Measurements from ENCODE around the gene GMNC.

GMNC gene

DNA sequence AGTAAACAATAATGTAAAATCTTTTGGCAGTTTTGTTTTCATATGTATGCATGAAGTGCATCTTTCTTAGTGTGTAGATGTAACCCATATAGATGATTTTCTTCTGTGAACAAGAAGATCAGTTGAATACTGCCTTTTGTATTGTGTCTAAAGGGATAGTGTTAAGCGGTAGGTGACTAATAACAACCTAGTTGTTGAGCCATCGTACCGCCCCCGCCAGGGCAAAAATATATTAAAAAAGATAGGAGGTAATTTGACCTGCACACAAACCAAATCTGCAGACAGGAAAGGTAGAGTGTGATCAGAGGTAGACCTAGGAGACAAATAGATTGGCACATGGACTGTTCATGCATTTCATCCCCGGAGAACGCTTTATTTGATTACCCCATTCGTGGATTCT is 3.3 kb upstream of the GMNC start:
- no peak overlapping the region for H3K4me3 Mint-ChIP-seq
- DNase-seq (no peak), ATAC-seq (no peak)
- no peaks in the 10 kb centered on the region for H3K9me3 Mint-ChIP-seq
- H3K27me3 Mint-ChIP-seq = peaks cover 36% of the 10 kb centered on the region
- no peak overlapping the region for H3K27ac Mint-ChIP-seq
- peaks cover 8% of the 10 kb centered on the region for H3K4me1 Mint-ChIP-seq
- H3K36me3 Mint-ChIP-seq (ENCODE audit: low read depth) = no peaks in the 10 kb centered on the region

DNA sequence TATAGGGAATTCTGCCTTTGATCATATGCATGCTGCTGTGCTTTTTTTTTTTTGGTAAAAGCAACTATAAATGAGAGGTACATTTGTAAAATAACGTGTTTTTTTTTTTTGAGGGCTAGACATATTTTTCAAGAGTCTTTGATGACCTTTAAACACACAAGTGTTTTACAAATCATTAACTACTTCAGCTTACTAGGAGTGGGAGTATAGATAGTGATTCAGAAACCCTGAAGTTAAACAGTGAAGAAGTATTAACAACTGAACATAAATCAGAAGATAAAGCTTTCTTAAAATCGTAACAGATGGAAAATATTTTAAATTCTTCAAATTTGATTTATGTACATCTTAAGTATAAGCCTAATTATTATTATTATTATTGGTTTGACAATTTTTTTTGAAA is 2.9 kb upstream of the GMNC start:
- Mint-ChIP-seq H3K4me1 (peaks cover 8% of the 10 kb centered on the region), H3K27ac (no peak overlapping the region), H3K27me3 (peaks cover 37% of the 10 kb centered on the region), H3K36me3 (ENCODE audit: low read depth) (no peaks in the 10 kb centered on the region), H3K4me3 (no peak overlapping the region), H3K9me3 (no peaks in the 10 kb centered on the region)
- DNase-seq (no peak), ATAC-seq (no peak)

DNA sequence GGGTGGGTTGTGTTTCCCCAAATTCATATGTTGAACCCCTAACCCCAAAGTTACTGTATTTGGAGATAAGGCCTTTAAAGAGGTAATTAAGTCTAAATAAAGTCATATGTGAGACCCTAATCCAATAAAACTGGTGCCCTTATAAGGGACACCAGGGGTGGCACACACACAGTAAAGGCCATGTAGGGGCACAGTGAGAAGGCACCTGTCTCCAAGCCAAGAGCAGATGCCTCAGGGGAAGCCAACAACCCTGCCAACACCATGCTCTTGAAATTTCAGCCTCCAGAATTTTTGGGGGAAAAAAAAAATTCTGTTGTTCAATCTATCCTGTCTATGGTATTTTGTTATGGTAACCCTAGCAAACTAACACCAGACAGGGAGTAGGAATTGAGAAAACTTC is 1.5 kb upstream of the GMNC start:
- Mint-ChIP-seq H3K27me3 (peaks cover 38% of the 10 kb centered on the region), H3K9me3 (no peaks in the 10 kb centered on the region), H3K36me3 (ENCODE audit: low read depth) (no peaks in the 10 kb centered on the region), H3K4me1 (peaks cover 8% of the 10 kb centered on the region), H3K4me3 (no peak overlapping the region), H3K27ac (no peak overlapping the region)
- DNase-seq (no peak), ATAC-seq (no peak)

DNA sequence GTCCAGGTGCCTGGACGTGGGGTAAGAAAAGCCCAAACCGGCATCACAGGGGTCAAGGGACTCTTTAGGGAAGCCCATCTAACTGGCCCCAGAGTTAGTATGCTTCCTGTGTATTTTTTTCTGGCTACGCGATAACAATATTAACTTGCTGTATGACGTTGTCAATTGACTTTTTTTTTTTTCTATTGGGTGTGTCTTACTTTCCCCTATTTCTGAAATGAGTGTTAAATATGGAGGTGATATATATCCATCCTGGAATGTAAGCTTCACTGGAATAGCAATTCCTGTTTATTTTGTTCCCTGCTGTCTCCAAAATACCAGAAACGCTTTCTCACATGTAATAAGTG is 598 bp upstream of the GMNC start:
- H3K4me3 Mint-ChIP-seq = peak overlapping the region; percentile 58
- DNase-seq = no peak
- H3K36me3 Mint-ChIP-seq (ENCODE audit: low read depth) = no peaks in the 10 kb centered on the region
- H3K27ac Mint-ChIP-seq = no peak overlapping the region
- peaks cover 42% of the 10 kb centered on the region for H3K27me3 Mint-ChIP-seq
- no peak for ATAC-seq
- peaks cover 8% of the 10 kb centered on the region for H3K4me1 Mint-ChIP-seq
- no peaks in the 10 kb centered on the region for H3K9me3 Mint-ChIP-seq

DNA sequence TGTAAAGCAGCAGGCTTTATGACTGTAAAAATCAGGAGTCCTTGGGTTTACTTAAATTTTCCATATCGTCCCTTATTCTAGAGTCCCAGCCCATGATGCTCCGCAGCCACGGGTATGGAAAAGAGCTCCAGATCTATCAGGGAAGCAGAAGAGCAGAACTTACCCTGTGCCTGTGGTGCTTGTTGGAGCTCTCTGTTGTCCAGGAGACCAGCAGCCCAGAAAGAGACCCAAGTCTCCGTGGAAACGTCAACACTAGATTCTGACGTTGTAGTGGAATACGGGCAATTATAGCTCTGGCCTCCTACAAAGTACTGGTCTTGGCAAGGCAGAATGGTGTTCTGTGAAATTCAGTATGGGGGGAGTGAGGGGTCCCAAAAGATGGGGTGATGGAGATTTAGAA is 2.0 kb downstream of the GMNC start:
- Mint-ChIP-seq H3K27ac (no peak overlapping the region), H3K4me1 (peaks cover 8% of the 10 kb centered on the region), H3K36me3 (ENCODE audit: low read depth) (no peaks in the 10 kb centered on the region), H3K27me3 (peaks cover 37% of the 10 kb centered on the region), H3K9me3 (peaks cover 4% of the 10 kb centered on the region), H3K4me3 (no peak overlapping the region)
- ATAC-seq (no peak), DNase-seq (no peak)

DNA sequence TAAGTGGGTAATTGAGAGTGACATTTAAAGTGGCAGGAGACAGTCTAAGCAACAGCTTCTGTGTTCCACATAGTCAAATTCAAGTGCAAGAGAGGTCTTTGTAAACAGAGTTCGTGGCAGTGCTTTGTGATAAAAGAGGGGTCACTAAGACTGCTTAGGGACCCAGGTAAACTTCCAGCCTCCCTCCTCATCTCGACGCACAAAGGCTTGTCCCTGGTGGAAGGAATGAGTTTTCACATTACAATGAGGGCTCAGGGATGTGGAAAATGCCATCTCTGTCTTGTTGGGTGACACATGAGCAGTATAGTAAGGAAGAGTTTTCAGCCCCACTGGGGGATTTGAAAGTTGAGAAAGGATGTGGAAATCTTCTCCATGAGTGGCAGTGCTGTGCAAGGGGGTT is 7.3 kb downstream of the GMNC start:
- Mint-ChIP-seq H3K27me3 (peaks cover 6% of the 10 kb centered on the region), H3K9me3 (peaks cover 5% of the 10 kb centered on the region), H3K36me3 (ENCODE audit: low read depth) (no peaks in the 10 kb centered on the region), H3K4me3 (no peak overlapping the region), H3K4me1 (no peaks in the 10 kb centered on the region), H3K27ac (no peak overlapping the region)
- ATAC-seq = no peak
- no peak for DNase-seq

DNA sequence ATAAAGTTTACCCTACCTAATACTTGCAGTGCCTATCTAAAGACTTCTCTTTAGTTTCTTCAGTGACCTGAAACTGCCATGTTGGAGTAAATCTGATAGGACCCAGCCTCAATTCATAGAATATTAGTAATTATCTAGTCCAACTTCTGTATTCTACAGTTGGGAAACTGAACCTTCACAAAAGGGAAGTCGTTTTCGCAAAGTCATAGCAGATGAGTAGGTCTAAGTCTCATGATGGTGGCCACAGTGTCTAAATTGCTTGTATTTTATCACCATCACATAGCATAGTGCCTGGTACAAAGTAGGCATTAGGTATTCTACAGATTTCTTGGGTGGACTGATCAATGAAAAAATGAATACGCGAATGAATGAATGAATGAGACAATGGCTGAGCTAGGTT is 8.4 kb downstream of the GMNC start:
- Mint-ChIP-seq H3K9me3 (peaks cover 5% of the 10 kb centered on the region), H3K4me1 (no peaks in the 10 kb centered on the region), H3K27ac (no peak overlapping the region), H3K4me3 (no peak overlapping the region), H3K27me3 (peaks cover 4% of the 10 kb centered on the region), H3K36me3 (ENCODE audit: low read depth) (no peaks in the 10 kb centered on the region)
- ATAC-seq = no peak
- DNase-seq = no peak

DNA sequence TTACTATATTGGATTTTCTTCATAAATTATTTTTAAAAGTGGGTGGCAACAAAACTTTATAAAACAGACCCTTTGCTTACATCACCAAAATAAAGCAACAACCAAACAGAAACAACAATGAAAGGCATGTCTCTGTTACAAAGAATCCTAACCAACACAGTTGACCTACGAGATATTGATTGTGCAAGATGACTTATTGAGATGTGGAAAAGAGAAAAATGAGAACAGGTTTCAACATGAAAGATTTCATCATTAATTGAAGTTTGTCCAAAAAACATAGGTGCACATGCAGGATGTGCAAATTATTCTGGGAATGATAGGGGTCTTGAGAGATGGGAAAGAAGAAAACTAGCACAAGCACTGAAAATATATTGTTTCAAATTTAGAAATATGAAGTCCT is 9.0 kb downstream of the GMNC start:
- Mint-ChIP-seq H3K27ac (no peak overlapping the region), H3K36me3 (ENCODE audit: low read depth) (no peaks in the 10 kb centered on the region), H3K4me3 (no peak overlapping the region), H3K4me1 (no peaks in the 10 kb centered on the region), H3K9me3 (peaks cover 5% of the 10 kb centered on the region), H3K27me3 (peaks cover 1% of the 10 kb centered on the region)
- ATAC-seq (no peak), DNase-seq (no peak)

DNA sequence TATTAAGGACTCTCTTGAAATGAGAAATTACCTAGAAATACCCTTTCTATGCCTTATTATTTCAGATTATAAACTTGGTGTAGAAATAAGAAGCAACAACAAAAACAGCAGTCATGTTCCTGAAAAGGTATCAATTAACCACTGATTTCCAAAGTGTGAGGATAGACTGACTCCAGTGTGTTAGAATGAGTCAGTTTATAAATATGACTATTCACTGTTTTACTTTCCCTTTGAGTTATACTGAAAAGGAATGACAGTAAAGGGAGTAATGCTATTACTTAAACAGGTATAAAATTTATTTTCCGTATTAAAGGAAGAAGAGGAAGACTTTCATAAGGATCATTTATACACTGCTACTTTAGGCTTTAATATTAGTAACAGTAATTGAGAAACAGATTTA is 12.9 kb downstream of the GMNC start:
- no peak for DNase-seq
- Mint-ChIP-seq H3K36me3 (ENCODE audit: low read depth) (no peaks in the 10 kb centered on the region), H3K4me3 (no peak overlapping the region), H3K27ac (no peak overlapping the region), H3K27me3 (no peaks in the 10 kb centered on the region), H3K4me1 (no peaks in the 10 kb centered on the region), H3K9me3 (no peaks in the 10 kb centered on the region)
- no peak for ATAC-seq

DNA sequence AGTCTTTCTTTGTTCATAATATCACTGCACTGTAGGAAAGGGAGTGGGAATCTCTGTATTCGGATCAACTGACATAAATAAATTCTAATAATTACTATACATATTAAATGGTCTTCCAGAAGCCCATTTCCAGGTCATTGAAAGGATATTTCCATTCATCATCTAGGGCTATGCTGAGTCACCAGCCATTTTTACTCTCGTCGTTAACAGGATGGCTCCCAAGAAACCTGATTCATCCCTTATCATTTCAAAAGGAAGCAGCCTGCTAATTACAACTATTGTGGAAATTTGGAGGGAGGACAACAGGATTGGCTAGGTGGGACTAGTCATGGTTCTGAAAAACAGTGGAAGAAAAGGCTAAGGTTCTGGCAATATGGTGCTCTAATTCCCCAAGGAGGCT is 13.6 kb downstream of the GMNC start:
- no peak for DNase-seq
- no peaks in the 10 kb centered on the region for H3K4me1 Mint-ChIP-seq
- no peak overlapping the region for H3K27ac Mint-ChIP-seq
- H3K4me3 Mint-ChIP-seq = no peak overlapping the region
- H3K9me3 Mint-ChIP-seq = no peaks in the 10 kb centered on the region
- no peaks in the 10 kb centered on the region for H3K36me3 Mint-ChIP-seq (ENCODE audit: low read depth)
- no peaks in the 10 kb centered on the region for H3K27me3 Mint-ChIP-seq
- no peak for ATAC-seq

DNA sequence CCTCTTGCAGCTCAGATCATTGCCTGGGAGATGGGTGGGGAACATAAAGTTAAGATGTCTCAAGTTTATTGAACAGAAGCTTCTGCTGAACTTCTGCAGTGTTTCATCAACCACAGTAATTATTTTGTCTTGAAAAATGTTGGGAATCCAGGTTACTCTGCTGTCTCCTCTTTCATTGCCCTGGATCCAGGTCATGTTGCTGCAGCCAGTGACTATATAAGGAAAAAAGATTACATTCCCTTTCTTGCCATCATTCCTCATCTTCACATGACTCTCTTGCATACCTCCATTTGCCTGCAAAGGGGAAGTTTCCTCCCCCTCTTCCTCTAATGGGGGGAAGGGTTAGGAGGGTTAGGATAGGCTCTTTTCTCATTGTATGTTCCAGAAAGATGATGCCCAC is 15.1 kb downstream of the GMNC start:
- DNase-seq = no peak
- Mint-ChIP-seq H3K9me3 (no peaks in the 10 kb centered on the region), H3K27me3 (no peaks in the 10 kb centered on the region), H3K4me3 (no peak overlapping the region), H3K36me3 (ENCODE audit: low read depth) (no peaks in the 10 kb centered on the region), H3K4me1 (no peaks in the 10 kb centered on the region), H3K27ac (no peak overlapping the region)
- no peak for ATAC-seq

DNA sequence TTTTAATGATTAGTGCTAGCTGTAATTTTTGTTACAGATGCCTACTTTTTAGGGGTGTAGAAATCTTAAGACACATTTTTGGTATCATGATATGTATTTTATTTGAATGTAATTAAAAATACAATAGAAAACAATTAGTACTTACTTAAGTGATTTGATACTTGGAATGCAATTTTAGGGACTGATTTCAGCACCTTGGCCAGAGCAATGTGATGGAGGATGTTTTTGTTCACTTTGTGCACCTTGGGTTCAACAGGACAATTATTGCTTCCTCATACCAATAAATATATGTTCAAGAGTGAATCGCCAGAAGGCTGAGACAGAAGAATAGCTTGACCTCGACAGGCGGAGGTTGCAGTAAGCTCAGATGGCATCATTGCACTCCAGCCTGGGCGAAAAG is 22.3 kb downstream of the GMNC start:
- H3K27ac Mint-ChIP-seq = no peak overlapping the region
- no peak for DNase-seq

DNA sequence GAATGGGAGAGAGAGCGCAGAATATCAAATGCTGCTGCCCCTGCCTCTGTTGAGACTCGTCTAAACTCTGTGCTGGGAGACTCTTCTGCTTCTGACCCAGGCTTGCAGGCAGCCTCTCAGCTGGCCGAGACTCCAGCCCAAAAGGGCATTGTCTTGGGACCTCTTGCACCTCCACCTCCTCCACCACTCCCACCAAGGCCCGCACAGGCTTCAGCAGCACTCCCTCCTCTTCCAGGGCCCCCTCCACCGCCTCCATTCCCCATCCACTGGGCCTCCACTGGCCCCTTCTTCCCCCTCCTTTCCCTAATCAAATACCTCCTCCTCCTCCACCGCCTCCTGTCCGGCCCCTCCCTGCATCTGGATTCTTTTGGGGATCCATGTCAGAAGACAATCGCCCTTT is 31.3 kb downstream of the GMNC start:
- DNase-seq = no peak
- Mint-ChIP-seq H3K27me3 (no peaks in the 10 kb centered on the region), H3K27ac (no peak overlapping the region), H3K4me3 (no peak overlapping the region), H3K36me3 (ENCODE audit: low read depth) (no peaks in the 10 kb centered on the region), H3K4me1 (no peaks in the 10 kb centered on the region), H3K9me3 (no peaks in the 10 kb centered on the region)
- ATAC-seq = peak; percentile 15

More for the DNA sequence above, 22.3 kb downstream of the GMNC start:
- no peak for ATAC-seq
- no peaks in the 10 kb centered on the region for H3K4me1 Mint-ChIP-seq
- peaks cover 3% of the 10 kb centered on the region for H3K9me3 Mint-ChIP-seq
- no peak overlapping the region for H3K4me3 Mint-ChIP-seq
- H3K36me3 Mint-ChIP-seq (ENCODE audit: low read depth) = no peaks in the 10 kb centered on the region
- H3K27me3 Mint-ChIP-seq = no peaks in the 10 kb centered on the region

DNA sequence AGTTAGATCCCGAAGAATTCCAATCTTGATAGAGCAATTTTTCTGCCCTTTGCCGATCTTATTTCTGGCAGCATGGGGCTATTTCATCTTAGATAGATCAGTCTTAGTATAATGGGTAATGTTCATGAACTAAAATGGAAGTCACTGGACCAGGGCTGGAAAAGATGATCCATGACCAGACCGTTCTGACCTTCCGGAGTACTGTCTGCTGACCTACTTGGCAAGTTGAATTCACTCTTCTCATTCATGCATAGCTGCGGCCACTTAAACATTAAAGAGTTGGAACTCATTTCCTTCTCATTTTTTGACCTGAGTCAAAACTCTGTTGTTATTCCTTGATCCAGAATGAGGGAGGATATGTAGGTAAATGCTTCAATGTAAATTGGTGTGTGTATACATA is 32.5 kb downstream of the GMNC start:
- Mint-ChIP-seq H3K4me1 (no peaks in the 10 kb centered on the region), H3K9me3 (no peaks in the 10 kb centered on the region), H3K4me3 (no peak overlapping the region), H3K27me3 (no peaks in the 10 kb centered on the region), H3K27ac (no peak overlapping the region), H3K36me3 (ENCODE audit: low read depth) (no peaks in the 10 kb centered on the region)
- DNase-seq (no peak), ATAC-seq (no peak)

DNA sequence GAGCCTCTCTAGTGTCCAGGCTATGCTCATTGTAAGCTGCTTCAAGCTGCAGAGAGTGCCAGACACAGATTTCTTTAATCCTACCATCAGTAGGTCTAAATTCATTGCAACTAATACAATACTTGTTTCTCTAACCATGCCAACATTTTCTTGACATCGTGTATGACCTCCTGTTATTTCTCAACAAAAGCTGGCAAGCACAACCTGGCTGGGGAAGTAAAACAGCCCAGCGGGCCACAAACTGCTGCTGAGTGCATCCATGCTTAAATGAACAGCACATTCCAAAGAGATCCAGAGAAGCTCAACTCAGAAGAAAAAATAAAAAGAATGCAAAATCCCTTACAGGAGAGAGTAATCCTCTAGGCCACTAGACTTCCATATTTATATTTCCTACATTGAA is 36.5 kb downstream of the GMNC start:
- Mint-ChIP-seq H3K4me3 (no peak overlapping the region), H3K9me3 (peaks cover 4% of the 10 kb centered on the region), H3K36me3 (ENCODE audit: low read depth) (no peaks in the 10 kb centered on the region), H3K27me3 (no peaks in the 10 kb centered on the region), H3K27ac (no peak overlapping the region), H3K4me1 (no peaks in the 10 kb centered on the region)
- DNase-seq (no peak), ATAC-seq (no peak)

DNA sequence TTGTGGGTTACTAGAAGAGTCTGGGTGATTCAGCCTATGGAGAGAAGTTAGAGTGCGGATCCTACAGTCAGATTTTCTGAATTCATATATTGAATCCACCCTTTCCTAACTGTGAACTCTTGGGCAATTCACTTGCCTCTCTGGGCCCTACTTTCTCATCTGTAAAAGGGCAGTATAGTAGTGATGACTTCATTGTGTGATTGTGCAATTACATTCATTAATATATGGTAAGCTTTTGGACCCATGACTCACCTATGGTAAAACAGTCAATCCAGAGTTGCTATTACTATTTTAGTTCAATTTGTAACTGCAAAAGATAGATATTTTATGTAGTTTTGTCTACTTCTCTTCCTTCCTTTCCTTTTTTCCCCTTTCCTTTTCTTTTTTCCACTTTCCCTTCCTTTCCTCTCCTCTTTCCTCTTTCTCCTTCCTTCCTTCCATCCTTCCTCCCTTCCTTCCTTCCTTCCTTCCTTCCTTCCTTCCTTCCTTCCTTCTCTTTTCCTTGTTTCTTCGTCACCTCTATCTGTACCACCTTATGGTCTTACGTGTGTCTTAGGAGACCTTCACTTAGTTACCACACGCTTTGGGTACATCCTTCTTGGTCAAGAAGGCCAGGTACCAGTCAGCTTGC is 37.0 kb downstream of the GMNC start:
- no peaks in the 10 kb centered on the region for H3K27me3 Mint-ChIP-seq
- H3K27ac Mint-ChIP-seq = no peak overlapping the region
- H3K4me3 Mint-ChIP-seq = no peak overlapping the region
- DNase-seq (no peak), ATAC-seq (no peak)
- H3K9me3 Mint-ChIP-seq = peaks cover 4% of the 10 kb centered on the region
- no peaks in the 10 kb centered on the region for H3K36me3 Mint-ChIP-seq (ENCODE audit: low read depth)
- H3K4me1 Mint-ChIP-seq = no peaks in the 10 kb centered on the region
